ENCODE data around the gene WDR62.
"Not testable (repeated sequence)": the region's sequence is repeated elsewhere in the genome, so short reads cannot be mapped to it uniquely, and the experiment has no call there.

GRCh38 chr19:36131221-36131620, 76.5 kb downstream of the WDR62 start:
- not testable (repeated sequence) for TF ChIP-seq CTCF (conservative IDR thresholded peaks at IDR 0.05; ENCODE audit: low read length); EZH2phosphoT487 (IDR thresholded peaks at IDR 0.05; ENCODE audit: borderline replicate concordance)
